PFSK-1 (cell line): ENCODE data around the gene DCTN2.

Experiments
- POLR2AphosphoS5 ChIP-seq: IDR thresholded peaks from 2 replicates; pipeline ENCODE4 v1.6.1; 2012; ENCODE audit warnings: low read depth, mild to moderate bottlenecking, control low read depth, low read length, moderate library complexity
- SIN3A ChIP-seq: IDR thresholded peaks from 2 replicates; pipeline ENCODE4 v1.6.1; 2012; ENCODE audit warnings: mild to moderate bottlenecking, low read length, moderate library complexity, borderline replicate concordance; ENCODE audit not compliant: insufficient read depth
- TAF1 ChIP-seq: IDR thresholded peaks from 2 replicates; pipeline ENCODE4 v1.6.1; 2012; ENCODE audit warnings: low read length, control low read depth, borderline replicate concordance; ENCODE audit not compliant: insufficient read depth
- TF ChIP-seq, protein P1 (sequence below), 2 experiments: IDR thresholded peaks; 2 replicates each; pipeline versions ENCODE4 v1.6.1 to v1.8.0; 2011 to 2012; ENCODE audit warnings: low read depth in 2 of 2, low read length in 2 of 2, control low read depth in 1 of 2, inconsistent platforms in 1 of 2, mild to moderate bottlenecking in 1 of 2, moderate library complexity in 1 of 2; ENCODE audit not compliant: insufficient read depth in 1 of 2

- no peak for TF ChIP-seq SIN3A
- TF ChIP-seq, protein P1, sequence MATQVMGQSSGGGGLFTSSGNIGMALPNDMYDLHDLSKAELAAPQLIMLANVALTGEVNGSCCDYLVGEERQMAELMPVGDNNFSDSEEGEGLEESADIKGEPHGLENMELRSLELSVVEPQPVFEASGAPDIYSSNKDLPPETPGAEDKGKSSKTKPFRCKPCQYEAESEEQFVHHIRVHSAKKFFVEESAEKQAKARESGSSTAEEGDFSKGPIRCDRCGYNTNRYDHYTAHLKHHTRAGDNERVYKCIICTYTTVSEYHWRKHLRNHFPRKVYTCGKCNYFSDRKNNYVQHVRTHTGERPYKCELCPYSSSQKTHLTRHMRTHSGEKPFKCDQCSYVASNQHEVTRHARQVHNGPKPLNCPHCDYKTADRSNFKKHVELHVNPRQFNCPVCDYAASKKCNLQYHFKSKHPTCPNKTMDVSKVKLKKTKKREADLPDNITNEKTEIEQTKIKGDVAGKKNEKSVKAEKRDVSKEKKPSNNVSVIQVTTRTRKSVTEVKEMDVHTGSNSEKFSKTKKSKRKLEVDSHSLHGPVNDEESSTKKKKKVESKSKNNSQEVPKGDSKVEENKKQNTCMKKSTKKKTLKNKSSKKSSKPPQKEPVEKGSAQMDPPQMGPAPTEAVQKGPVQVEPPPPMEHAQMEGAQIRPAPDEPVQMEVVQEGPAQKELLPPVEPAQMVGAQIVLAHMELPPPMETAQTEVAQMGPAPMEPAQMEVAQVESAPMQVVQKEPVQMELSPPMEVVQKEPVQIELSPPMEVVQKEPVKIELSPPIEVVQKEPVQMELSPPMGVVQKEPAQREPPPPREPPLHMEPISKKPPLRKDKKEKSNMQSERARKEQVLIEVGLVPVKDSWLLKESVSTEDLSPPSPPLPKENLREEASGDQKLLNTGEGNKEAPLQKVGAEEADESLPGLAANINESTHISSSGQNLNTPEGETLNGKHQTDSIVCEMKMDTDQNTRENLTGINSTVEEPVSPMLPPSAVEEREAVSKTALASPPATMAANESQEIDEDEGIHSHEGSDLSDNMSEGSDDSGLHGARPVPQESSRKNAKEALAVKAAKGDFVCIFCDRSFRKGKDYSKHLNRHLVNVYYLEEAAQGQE (IDR thresholded peaks at IDR 0.05; ENCODE audit: insufficient read depth in 1 of 2, low read depth in 2 of 2, low read length in 2 of 2): no peak
- no peak for TF ChIP-seq TAF1
- TF ChIP-seq POLR2AphosphoS5: no peak
Observed at GRCh38 chr12:57582440-57582839, 35.4 kb upstream of the DCTN2 start.
